Measurements from ENCODE around the gene BAK1. TPM values are rescaled to one million over a fixed set of nuclear protein-coding genes. Genes with fewer than 3 reads are reported as not detected.

The BAK1 gene
- total and polyA plus RNA-seq, 2 donors (not counting 3 experiments of a cell fraction or from before 2014, with no cell fraction given), result 25.4 to 37.1 TPM

- DNase-seq (ENCODE audit: low read depth, low spot score) (no peak), FAIRE-seq (peak; percentile 73)
- intact Hi-C loops (cut with micrococcal nuclease) (loop anchor here (5.0 kb wide), 1 partner anchor 50 kb away; no protein-coding TSS in a partner anchor), dilution Hi-C loops (cut with MboI; ENCODE audit: extremely low pct_ligation_motif_present, low sequenced_read_pairs) (no loop called here)
- Histone ChIP-seq H3K27ac (ENCODE audit: insufficient read depth, low read depth, low read length) (no peak overlapping the region), H2AFZ (ENCODE audit: low read depth, low read length) (no peak overlapping the region), H3K4me3 (replicated peaks in 1 of 3; ENCODE audit: insufficient read depth in 1 of 3, low read depth in 1 of 3, low read length in 3 of 3) (peak overlapping the region in 2 of 3 experiments; percentile 56 to 78), H3K9me3 (replicated peaks; ENCODE audit: control insufficient read depth, insufficient read depth, low read length) (no peaks in the 10 kb centered on the region), H3K9ac (replicated peaks; ENCODE audit: extremely low read depth, insufficient read depth, low read length) (no peak overlapping the region), H3K4me1 (ENCODE audit: control insufficient read depth, extremely low read depth, insufficient read depth, low read length) (peaks cover 15% of the 10 kb centered on the region), H4K20me1 (replicated peaks; ENCODE audit: control insufficient read depth, extremely low read depth, insufficient read depth, low read length) (no peaks in the 10 kb centered on the region), H3K4me2 (ENCODE audit: insufficient read depth, low read length) (peak overlapping the region; percentile 60), H3K36me3 (ENCODE audit: control insufficient read depth in 2 of 2, extremely low read depth in 1 of 2, insufficient read depth in 2 of 2, low read length in 2 of 2) (no peaks in the 10 kb centered on the region), H3K9me1 (replicated peaks; ENCODE audit: control insufficient read depth, extremely low read depth, insufficient read depth, low read length) (no peaks in the 10 kb centered on the region), H3K27me3 (ENCODE audit: control insufficient read depth in 2 of 2, insufficient read depth in 2 of 2, low read length in 2 of 2) (no peaks in the 10 kb centered on the region), H3K79me2 (ENCODE audit: control insufficient read depth, insufficient read depth, low read length) (peaks cover 48% of the 10 kb centered on the region)
- TF ChIP-seq CTCF (IDR thresholded peaks at IDR 0.05; ENCODE audit: extremely low read depth in 1 of 2, insufficient read depth in 1 of 2, low read depth in 1 of 2, low read length in 2 of 2), result no peak
- no peak for TF ChIP-seq POLR2AphosphoS5 (IDR thresholded peaks at IDR 0.05; ENCODE audit: insufficient read depth, low read depth, low read length)
- TF ChIP-seq MYC (IDR thresholded peaks at IDR 0.05; ENCODE audit: low read depth, low read length), result no peak
- no peak for TF ChIP-seq POLR2A (IDR thresholded peaks at IDR 0.05; ENCODE audit: low read depth, low read length)
- no peak for TF ChIP-seq GATA2 (IDR thresholded peaks at IDR 0.05; ENCODE audit: insufficient read depth, insufficient read length, low read depth, low read length)
- no peak for TF ChIP-seq FOS (IDR thresholded peaks at IDR 0.05; ENCODE audit: borderline replicate concordance, insufficient read depth, low read length)
- TF ChIP-seq EZH2 (IDR thresholded peaks at IDR 0.05; ENCODE audit: borderline replicate concordance, low read depth, low read length, severe bottlenecking), result no peak
- TF ChIP-seq MAX (IDR thresholded peaks at IDR 0.05; ENCODE audit: insufficient read depth, insufficient read length), result no peak
- no peak for TF ChIP-seq JUN (IDR thresholded peaks at IDR 0.05; ENCODE audit: borderline replicate concordance, insufficient read depth, insufficient read length, low read depth)
- CTCF ChIA-PET, result interaction anchor here (0.5 to 7.7 kb wide), 10 partner anchors 8 to 599 kb away, joined by 3 to 52 read pairs (median 5); no protein-coding TSS in a partner anchor
- TSS peak; percentile 8 for BruUV-seq (replicated peaks)
- POLR2A ChIA-PET, result interaction anchor here (0.6 to 1.4 kb wide), 4 partner anchors 11 to 75 kb away, joined by 3 to 4 read pairs (median 4); no protein-coding TSS in a partner anchor
Measured at GRCh38 chr6:33622456-33623431, 42.7 kb upstream of the BAK1 start.
